HK-2 (cell line): ENCODE data around the gene SPATS1.

Experiments
- DNase-seq: peaks from one replicate; pipeline ENCODE4 v3.0.0-alpha.2; 2018; ENCODE audit not compliant: unreplicated experiment

The SPATS1 gene, protein sequence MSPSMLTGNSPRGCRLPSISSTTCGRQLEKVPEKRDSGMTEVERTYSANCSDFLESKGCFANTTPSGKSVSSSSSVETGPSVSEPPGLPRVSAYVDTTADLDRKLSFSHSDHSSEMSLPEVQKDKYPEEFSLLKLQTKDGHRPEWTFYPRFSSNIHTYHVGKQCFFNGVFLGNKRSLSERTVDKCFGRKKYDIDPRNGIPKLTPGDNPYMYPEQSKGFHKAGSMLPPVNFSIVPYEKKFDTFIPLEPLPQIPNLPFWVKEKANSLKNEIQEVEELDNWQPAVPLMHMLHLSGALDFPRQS

DNA sequence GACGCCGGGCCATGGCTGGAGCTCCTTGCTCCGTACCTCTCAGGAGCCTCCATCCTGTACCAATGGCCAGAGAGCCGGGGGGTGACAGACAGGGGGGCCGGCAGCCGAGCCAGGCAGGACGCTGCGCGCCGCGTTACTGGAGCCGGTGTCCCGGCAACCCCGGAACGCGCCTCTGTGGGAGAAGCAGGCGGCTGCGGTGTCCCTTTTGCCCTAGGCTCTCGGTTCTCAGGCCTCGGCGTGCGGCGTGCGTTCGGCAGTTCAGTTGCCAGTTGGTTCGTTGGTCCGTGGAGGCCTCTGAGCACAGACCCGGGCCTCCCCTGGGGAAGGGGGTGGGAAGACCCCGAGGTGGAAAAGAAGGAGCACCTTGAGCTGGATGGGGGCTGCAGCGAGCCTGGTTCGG lies at the start of gene SPATS1:
Gene SPATS1 (plus strand): TSS at position 162 of the 400 bp plus-strand sequence. CDS start 446 bp downstream, outside the sequence.
- DNase-seq, result no peak

DNA sequence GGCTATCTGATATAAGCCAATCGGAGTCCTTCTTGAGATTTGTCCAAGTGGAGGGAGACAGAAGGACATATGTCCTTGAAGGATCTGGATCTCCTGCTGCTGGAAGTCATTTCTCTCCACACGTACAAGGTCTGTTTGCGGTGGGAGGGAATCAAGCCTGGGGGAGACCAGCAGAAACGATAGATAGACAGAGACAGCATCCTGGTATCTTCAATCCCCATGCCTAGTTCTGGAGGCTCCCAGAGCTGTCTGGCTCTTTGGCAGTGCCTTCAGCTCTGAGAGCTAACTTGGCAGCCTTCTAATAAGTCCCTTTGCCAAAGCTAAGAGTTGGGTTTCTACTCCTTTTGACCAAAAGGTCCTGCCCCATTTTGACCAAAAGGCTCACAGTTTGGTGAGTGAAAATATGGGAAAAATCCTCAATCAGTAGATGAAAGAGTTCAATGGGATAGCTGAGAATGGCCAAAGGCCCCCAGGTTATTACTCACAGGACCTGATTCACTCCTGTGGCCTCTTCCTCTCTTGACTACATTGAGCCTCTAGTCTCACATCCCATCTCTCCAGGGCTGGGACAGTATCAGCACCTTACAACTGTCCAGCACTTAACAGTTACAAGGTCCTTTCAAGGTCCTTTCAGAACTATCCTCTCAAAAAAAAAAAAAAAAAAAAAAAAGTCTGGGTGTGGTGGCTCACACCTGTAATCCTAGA lies 49.6 kb upstream of the SPATS1 start:
- DNase-seq, result no peak

DNA sequence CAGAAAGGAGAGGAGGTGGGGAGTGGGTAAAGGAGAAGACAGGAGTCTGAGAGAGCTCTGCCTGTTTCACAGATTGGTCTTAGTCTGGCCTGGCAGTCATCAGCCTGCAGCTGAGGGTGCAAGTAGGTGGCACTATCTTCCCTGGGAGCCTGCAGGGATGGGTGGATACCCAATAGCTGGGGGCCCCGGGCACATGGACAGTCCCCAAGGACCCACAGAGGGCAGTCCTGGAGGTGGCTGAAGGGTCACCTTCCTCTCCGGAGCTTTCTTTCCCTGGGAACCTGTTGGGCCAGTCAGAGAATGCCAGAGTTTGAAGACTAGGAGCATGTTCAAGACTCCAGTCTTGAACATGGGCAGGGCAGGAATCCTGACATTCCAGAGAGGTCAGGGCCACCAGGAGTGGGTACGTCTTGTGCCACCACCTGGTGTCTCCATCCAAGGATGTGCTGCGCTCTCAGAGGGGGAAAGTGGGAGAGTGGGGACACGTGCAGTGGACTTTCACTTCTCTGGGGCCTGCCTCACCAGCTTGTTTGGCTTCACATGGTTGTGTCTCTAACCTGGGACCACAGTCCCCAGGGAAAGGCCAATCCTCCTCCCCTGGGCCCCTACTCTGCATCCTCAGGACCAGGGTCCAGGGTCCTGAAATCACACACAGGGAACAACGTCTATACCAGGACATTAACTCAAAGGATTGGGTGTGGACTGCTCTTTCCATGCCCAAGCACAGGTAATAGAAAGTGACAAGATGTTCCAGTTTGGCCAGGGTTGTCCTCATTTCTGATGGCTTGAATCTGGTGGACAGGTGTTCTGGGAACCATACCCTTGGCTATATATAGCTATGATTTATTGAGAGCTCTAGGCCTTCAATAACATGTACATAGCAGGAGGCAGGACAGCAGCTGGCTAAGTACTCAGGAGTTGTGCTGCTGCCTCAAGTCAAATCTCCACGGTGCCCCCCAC lies 47.3 kb upstream of the SPATS1 start:
- no peak for DNase-seq

DNA sequence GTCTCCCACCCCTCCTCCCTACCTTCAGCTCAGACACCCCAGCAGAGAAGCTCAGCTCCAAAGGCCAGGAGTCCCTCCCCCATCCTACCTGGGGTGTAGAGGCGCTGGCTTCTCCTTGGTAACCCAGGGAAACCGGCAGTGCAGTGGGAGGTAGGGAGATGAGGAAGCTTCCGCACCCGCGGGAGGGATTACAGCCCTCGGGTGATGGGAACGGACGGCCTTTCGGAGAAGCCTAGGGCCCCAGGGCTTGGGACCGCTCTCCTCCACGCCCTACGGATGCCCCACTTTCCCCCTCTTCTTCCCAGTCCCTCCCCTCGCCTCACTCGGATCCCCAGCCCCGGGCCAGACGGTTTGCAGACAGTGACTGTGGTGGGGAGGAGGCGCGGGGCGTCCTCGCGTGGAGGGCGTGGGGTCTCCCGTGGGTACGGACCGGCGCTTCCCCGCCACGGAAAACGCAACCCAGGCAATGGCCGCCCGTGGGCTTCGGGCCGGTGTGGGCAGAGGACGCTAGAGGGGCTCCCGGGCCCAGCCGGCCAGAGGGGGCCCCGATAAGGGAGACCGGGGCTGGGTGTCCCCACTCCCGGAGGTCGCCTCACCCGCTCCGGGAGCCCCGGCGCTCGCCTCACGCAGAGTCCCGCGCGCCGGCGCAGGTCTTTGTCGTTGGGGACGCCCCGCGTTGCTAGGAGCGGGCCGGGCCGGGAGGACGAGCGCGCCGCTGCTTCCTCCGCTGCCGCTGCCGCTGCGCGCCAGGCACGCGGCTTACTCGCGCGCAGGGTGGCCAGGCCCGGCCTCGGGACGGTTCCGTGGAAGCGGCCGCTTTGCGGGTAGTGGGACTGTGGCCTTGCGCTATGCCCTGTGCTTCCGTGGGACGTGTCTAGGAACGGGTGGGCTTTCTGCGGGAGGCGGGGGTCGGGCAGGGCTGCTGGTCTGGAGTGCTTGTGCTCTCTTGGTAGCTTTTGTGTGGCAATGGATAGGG lies 45.1 kb upstream of the SPATS1 start:
- DNase-seq, result peak; percentile 48

DNA sequence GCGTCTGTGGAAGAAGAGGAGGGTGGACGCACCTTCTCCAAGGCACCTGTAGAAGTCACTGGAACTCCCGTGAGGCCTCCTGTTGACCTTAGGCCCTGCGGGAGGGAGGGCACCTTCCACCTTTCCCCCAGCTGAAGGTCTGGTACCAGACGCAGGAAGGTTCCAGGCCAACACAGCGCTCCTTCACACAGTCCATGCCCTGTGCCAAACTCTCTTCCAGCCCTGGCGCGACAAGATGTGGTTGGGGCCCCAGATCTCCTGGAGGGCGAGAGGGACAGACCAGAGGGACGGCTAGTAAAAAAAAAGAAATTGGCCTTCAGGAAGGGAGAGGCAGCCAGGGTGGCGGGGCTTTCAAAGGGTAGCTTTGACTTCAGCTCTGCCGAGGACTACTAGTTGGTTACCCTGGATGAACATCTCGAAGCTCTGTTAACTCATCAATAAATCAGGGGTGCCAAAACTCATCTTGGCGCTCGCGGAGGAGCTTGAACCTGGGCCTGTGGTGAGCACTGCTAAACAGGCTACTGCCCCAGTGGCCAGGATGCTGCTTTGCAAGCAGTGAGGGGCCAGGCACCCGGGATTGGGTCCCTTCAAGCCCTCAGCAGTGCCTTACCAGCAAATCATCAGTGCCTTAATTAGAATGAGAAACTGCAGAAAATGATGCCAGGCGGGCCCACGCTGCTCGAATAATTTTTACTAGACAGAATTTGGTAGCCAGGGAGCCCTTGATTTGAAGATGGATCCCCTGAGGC lies 44.2 kb upstream of the SPATS1 start:
- DNase-seq, result no peak

DNA sequence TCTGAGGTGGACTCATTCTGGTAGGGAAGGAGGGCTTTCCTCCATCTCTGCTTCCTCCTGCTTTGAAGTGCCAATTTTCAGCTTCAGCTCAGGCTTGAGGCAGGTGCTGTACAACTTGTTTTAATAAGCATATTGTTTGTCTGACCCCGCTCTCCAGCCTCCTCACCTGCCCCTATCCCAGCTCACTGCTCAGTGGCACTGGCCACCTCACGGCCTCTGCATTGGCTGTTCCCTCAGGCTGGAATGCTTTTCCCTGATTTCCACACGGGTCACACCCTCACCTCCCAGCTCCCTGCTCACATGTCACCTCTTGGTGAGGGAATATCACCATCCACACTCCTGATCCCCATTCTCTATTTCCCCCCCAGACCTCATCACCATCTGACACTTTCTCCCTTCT lies 43.6 kb upstream of the SPATS1 start:
- no peak for DNase-seq

DNA sequence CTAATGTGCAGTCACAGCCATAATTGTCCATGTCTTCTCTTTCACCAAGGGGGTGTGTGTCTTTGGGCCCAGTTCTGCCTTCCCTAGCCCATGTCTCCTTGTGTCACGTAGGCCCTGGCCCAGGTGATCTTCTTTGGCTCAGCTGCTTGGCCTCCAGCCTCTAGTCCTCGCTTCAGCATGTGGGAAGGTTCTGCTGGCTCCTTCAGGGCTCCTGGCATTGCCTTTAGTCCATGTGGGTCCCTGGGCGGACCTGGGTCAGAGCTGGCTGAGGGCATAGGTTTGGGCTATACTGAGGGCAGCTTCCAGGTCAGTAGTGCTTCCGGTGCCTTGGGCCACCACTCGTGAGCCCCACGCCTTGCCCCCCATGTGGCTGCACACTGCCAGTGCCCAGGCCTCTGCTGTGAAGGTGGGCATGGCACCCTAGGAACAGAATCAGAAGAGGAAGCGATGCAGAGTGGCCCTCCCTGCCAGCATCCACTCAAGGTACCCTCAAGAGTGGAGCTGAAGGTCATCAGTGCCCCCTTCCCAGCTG lies 42.1 kb upstream of the SPATS1 start:
- DNase-seq, result no peak

DNA sequence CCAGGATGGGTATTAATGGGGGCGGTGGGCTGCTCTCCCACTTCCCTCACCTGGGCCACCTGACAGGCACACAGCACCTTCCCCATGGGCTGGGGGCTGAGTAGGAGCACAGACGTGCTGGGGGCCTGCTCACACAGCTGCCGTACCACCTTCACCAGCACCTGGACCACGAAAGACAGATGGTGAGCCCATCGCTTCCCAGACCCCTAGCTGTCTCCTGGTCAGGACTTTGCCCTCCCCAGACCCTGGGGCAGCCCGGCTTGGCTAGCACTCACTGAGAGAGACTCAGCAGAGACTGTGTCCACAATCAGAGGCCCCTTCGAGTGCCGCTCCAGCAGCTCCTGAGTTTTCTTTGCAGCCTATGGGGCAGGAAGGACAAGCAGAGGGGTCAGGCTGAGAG lies 41.3 kb upstream of the SPATS1 start:
- no peak for DNase-seq

DNA sequence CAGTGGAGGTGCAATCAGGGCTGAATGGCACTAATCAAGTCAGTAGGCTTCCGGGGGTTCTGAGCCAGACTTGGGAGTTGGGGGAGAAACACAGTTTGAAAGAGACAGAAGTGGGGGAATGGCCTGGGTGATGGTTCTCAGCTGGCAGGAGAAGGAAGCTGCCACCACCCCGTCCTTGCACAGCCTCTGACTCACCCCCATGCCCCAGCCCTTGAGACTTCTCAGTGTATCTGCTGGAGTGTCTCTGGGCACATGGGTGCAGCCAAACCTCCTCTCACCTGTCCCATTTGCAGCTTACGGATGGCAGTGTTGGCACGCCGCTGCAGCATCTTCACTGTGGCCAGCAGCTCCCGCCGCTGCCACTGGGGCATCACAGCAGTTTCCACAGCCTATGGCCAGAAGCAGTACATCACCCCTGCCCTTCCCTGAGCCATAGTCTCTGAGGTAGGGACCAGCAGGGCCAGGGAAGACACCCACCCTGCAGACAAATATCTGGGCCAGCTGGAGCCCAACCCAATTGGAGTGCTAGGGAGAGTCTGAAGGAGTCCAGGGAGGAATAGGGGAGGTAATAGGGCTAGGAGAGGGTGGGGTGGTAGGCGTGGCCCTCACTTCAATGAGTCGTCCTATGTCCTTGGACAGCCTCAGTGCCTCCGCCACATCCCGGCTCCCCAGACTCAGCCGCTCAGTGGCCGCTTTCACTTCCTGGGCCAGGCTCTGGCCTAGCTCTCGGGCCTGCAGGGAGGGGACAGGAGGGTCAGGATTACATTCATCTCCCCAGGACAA lies 40.5 kb upstream of the SPATS1 start:
- no peak for DNase-seq

DNA sequence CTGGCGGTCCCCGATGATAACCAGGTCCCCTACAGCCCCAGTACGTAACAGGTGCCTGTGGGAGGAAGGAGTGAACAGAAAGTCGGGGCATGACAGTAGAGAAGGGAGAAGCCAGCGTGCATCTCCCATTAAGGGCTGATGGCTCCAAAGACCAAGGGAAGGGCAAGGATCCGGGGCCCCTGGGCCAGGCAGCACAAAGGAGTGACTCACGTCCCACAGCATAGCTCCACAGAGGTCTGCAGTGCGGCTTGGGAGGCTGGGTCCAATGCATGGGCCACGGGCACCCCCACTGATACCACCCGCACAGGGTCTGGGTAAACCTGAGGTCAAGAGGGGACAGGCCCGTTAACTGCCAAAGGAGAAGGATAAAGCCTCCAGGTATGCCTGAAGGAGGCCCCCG lies 39.6 kb upstream of the SPATS1 start:
- no peak for DNase-seq

DNA sequence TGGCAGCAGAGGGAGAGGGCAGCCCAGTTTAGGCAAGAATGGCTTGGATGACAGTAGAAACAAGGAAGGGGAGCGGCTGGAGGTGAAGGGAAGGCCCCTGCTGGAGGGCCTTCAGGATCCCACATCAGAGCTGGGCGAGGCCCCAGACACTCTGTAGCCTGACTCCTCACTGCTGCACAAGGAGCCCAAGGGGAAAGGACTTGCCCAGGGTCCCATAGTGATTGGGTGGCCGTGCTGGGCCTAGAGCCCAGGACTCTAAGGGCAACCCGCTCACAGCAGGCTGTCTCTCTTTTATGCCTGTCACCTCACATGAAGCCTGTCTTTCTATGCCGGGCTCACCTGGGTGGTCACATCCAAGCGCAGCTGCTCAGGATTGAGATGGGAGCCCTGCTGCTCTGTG lies 38.6 kb upstream of the SPATS1 start:
- DNase-seq, result no peak

DNA sequence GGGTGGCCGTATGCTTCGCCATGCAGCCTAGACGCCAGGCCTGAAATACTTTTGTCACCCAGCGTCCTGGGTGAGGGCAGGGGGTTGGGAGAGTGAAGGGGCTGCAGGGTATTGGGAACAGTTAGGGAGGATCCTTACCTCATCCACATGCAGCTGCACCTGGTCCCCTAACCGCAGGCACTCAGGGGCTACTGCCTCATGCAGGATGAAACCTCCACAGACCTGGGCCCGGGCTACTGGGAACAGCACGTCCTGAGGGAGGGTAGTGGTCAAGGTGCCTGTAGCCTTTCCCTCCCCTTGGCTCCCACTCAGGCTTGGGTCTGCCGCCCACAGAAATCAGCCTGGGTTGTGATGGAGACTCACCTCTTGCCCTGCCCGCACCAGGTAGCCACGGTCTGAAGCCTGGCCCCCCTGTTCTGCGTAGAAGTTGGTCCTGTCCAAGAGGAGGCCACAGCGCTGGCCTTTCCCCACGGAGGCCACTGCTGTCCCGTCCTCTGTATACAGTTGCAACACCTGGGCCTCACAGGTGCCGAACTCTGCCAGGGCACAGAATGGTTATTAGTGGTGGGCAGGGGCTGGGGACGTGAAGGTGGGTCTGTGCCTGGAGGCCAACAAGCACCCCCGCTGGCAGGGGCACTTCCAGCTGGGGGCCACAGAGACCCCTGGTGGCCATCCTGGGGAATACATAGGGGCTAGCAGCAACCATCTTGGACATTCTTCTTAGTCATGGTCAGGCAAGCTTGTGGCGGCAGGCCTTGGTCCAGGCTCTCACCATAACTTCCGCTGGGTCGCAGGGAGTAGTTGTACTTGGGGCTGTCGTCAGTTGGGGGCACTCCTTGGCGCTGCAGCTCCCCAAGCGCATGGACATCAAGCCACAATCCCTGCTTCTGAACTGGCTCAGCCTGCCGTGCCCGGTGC lies 37.9 kb upstream of the SPATS1 start:
- peak; percentile 49 for DNase-seq

DNA sequence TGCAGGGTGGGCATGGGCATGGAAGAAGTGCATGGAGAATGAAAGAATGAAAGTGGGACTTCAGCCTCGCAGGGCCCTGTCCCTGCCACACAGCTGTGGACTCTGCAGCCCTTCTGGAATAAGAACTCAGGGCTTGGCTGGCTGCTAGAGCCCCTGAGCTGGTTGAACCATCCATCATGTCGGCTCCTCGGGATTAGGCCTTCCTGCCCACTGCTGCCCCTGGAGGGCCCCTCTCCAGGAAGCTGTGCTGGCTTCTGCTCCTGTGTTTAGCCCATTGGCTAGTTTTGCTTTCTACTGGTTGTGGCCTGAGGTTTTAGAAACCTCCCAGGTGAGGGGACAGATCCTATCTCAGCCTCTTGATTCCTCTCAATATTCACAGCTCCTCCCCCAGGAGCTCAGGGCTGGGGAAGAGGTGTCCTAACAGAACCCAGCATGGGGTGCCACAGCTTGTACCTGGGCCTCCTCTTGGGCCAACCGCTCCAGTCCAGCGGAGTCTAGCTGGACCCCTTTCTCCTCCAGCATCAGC lies 37.2 kb upstream of the SPATS1 start:
- no peak for DNase-seq

DNA sequence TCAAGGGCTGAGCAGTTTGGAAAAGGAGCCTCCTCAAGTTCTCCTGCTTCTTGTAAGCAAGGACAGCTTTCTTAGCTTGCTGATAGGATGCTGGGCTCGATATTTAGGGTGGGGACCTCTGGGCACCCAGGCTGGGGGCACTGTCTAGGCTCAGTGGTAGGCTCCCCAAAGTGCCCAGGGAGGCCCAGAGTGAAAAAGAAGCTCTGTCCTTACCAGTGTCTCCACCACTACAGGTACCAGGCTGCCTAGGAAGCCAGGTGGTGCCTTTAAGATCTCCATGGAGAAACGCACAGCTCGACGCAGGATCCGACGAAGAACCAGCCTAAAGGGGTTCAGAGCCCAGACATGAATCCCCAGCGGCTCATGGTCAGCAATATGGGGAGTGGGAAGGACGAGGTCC lies 35.7 kb upstream of the SPATS1 start:
- DNase-seq, result no peak

DNA sequence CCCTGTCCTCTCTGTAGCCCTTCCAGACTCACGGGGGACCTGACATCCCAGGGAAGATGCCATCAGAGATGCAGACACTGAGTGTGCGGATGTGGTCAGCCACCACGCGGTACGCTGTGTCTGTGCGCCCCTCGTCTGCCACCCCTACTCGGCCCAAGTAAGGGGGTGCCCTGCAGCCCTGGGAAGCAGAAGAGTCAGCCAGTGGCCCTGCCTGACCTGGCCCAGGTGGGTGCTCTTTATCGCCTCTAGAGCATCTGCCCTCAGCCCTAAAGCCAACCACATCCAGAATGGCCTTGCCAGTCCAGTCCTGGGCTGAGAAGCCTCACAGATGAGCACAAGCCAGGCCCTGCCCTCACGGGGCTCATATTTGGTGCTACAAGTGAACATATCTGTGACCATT lies 35.2 kb upstream of the SPATS1 start:
- DNase-seq, result no peak

DNA sequence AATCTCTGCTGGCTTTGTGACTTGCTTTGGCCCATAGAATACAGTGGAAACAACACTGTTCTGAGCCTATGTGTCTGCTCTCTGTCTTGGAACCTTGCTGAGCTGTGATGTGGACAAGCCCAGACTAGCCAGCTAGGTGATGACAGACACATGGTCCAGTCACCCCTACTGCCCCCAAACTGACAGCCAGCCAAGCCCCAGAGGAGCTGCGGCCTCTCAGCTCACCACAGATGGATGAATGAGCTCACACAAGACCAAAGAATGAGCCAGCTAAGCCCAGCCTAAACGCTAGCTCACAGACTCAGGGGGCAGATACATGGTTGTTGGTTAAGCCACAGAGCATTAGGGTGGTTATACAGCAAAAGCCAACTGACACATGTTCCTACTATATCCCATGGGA lies 33.4 kb upstream of the SPATS1 start:
- DNase-seq, result no peak

DNA sequence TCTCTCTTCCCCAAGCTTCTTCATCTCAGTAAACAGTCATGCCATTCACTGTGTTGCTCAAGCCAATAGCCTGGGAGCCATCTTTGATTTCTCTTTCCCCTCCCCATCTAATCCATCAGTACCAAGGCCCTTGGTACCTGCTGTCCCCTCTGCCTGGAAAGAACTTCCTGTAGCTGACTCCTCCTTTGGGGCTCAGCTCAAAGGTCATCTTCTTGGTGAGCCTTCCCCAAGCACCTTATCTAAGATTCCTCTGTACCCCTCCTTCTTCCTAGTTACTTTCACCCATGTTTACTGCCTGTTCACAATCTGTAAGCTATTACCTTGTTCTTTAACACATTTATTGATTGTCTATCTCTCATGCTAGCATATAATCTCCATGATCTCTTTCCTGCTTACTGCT lies 32.8 kb upstream of the SPATS1 start:
- no peak for DNase-seq

DNA sequence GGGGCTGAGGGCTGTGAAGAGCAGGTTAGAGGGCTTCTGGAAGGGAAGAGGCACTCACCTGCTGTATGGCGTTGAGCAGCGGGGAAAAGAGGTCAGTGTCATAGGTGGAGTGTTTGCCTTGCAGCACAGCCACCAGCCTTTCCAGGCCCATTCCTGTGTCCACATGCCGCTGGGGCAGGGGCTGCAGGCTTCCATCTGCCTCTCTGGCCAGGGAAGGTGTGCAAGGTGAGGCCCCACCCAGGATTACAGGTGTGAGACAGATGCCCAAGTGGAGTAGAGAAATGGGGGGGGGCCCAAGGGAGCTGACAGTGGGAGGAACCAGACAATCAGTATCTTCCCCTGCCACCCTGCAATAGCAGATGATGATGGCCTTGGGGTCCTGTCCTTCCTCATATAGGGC lies 32.2 kb upstream of the SPATS1 start:
- DNase-seq, result no peak
